H9 (cell line): Measurements from ENCODE around the gene AQP10. TPM values are rescaled to one million over a fixed set of nuclear protein-coding genes. Genes with fewer than 3 reads are reported as not detected.

Experiments used
- DNase-seq: peaks from one replicate; pipeline ENCODE4 v3.0.0-alpha.2; 2017
- H2AFZ ChIP-seq: one replicate; pipeline ENCODE4 v1.6.1; 2013; ENCODE audit warnings: mild to moderate bottlenecking, low read length, control low read depth, moderate library complexity
- H2AK5ac ChIP-seq: 2 replicates; pipeline ENCODE4 v1.6.1; 2013; ENCODE audit warnings: low read length, control low read depth, mixed read lengths; ENCODE audit not compliant: insufficient read length
- H2BK120ac ChIP-seq: one replicate; pipeline ENCODE4 v1.6.1; 2013; ENCODE audit warnings: low read depth, mild to moderate bottlenecking, low read length, control low read depth, inconsistent platforms; ENCODE audit not compliant: poor library complexity, severe bottlenecking
- H2BK12ac ChIP-seq: 2 replicates; pipeline ENCODE4 v1.6.1; 2013; ENCODE audit warnings: low read length, control low read depth, mixed read lengths, low read depth; ENCODE audit not compliant: insufficient read length
- H2BK15ac ChIP-seq: 2 replicates; pipeline ENCODE4 v1.6.1; 2013; ENCODE audit warnings: low read depth, low read length, control low read depth
- H2BK20ac ChIP-seq: one replicate; pipeline ENCODE4 v1.6.1; 2013; ENCODE audit warnings: low read depth, mild to moderate bottlenecking, low read length, control low read depth, inconsistent platforms; ENCODE audit not compliant: poor library complexity, severe bottlenecking
- H2BK5ac ChIP-seq: 2 replicates; pipeline ENCODE4 v1.6.1; 2013; ENCODE audit warnings: low read length, control low read depth, mixed read lengths; ENCODE audit not compliant: insufficient read length
- H3K14ac ChIP-seq: 2 replicates; pipeline ENCODE4 v1.6.1; 2013; ENCODE audit warnings: low read length, control low read depth; ENCODE audit not compliant: insufficient read depth
- H3K18ac ChIP-seq: 2 replicates; pipeline ENCODE4 v1.6.1; 2013; ENCODE audit warnings: low read depth, mild to moderate bottlenecking, mixed read lengths, low read length, control low read depth; ENCODE audit not compliant: insufficient read length
- H3K23ac ChIP-seq: 2 replicates; pipeline ENCODE4 v1.6.1; 2013; ENCODE audit warnings: low read length, control low read depth, mixed read lengths, low read depth; ENCODE audit not compliant: insufficient read length
- H3K23me2 ChIP-seq: 2 replicates; pipeline ENCODE4 v1.6.1; 2013; ENCODE audit warnings: low read depth, mild to moderate bottlenecking, mixed read lengths, low read length, control low read depth; ENCODE audit not compliant: insufficient read length, poor library complexity, severe bottlenecking
- H3K27ac ChIP-seq: 2 replicates; pipeline ENCODE4 v1.5.1; 2013; ENCODE audit warnings: low read length, control low read depth, mixed read lengths, low read depth; ENCODE audit not compliant: insufficient read length
- H3K27me3 ChIP-seq: 2 replicates; pipeline ENCODE4 v1.6.1; 2013; ENCODE audit warnings: low read length, control low read depth, inconsistent platforms; ENCODE audit not compliant: insufficient read depth
- H3K4ac ChIP-seq: 2 replicates; pipeline ENCODE4 v1.6.1; 2013; ENCODE audit warnings: low read depth, mild to moderate bottlenecking, control low read depth, inconsistent platforms, low read length, moderate library complexity
- H3K4me1 ChIP-seq: 2 replicates; pipeline ENCODE4 v1.6.1; 2013; ENCODE audit warnings: low read length, control low read depth, inconsistent platforms; ENCODE audit not compliant: insufficient read depth
- H3K4me2 ChIP-seq: 2 replicates; pipeline ENCODE4 v1.6.1; 2013; ENCODE audit warnings: low read length, control low read depth, mixed read lengths; ENCODE audit not compliant: insufficient read length, insufficient read depth
- H3K56ac ChIP-seq: 2 replicates; pipeline ENCODE4 v1.6.1; 2013; ENCODE audit warnings: low read depth, mild to moderate bottlenecking, mixed read lengths, low read length, control low read depth; ENCODE audit not compliant: insufficient read length
- H3K79me1 ChIP-seq: 2 replicates; pipeline ENCODE4 v1.6.1; 2013; ENCODE audit warnings: low read depth, mild to moderate bottlenecking, moderate library complexity, low read length, control low read depth, inconsistent platforms; ENCODE audit not compliant: insufficient read depth, poor library complexity, severe bottlenecking
- H3K79me2 ChIP-seq: 2 replicates; pipeline ENCODE4 v1.6.1; 2013; ENCODE audit warnings: low read length, control low read depth, inconsistent platforms; ENCODE audit not compliant: insufficient read depth
- H3K9ac ChIP-seq: 2 replicates; pipeline ENCODE4 v1.6.1; 2013; ENCODE audit warnings: low read length, control low read depth, mixed read lengths; ENCODE audit not compliant: insufficient read length; ENCODE audit errors: extremely low read depth
- H3K9me3 ChIP-seq: one replicate; pipeline ENCODE4 v1.6.1; 2013; ENCODE audit warnings: low read depth, low read length, inconsistent platforms; ENCODE audit not compliant: control insufficient read depth
- H3T11ph ChIP-seq: one replicate; pipeline ENCODE4 v1.6.1; 2013; ENCODE audit warnings: mild to moderate bottlenecking, low read length, control low read depth, inconsistent platforms
- H4K20me1 ChIP-seq: one replicate; pipeline ENCODE4 v1.6.1; 2013; ENCODE audit not compliant: control insufficient read depth, insufficient read length, insufficient read depth
- H4K5ac ChIP-seq: 2 replicates; pipeline ENCODE4 v1.6.1; 2013; ENCODE audit warnings: low read depth, mild to moderate bottlenecking, mixed read lengths, low read length, control low read depth; ENCODE audit not compliant: insufficient read length
- H4K8ac ChIP-seq: replicated peaks from 2 replicates; pipeline ENCODE4 v1.6.1; 2013; ENCODE audit warnings: low read length, control low read depth, mixed read lengths, low read depth; ENCODE audit not compliant: insufficient read length
- H4K91ac ChIP-seq: 2 replicates; pipeline ENCODE4 v1.6.1; 2013; ENCODE audit warnings: low read depth, mild to moderate bottlenecking, moderate library complexity, mixed read lengths, low read length, control low read depth; ENCODE audit not compliant: insufficient read length
- H3K27ac Mint-ChIP-seq, 3 experiments: 2 replicates in 2 of 3; 3 replicates in 1 of 3; pipeline ENCODE4 v1.8.0; 2020 to 2021; ENCODE audit warnings: mixed read lengths in 3 of 3, mild to moderate bottlenecking in 1 of 3, moderate library complexity in 1 of 3
- H3K27me3 Mint-ChIP-seq: 2 replicates; pipeline ENCODE4 v1.8.0; 2021; ENCODE audit warnings: low read depth, mild to moderate bottlenecking, moderate library complexity, mixed read lengths
- H3K36me3 Mint-ChIP-seq, 3 experiments: 2 replicates in 2 of 3; 3 replicates in 1 of 3; pipeline ENCODE4 v1.8.0; 2020 to 2021; ENCODE audit warnings: low read depth in 3 of 3, mixed read lengths in 3 of 3; ENCODE audit not compliant: insufficient read depth in 1 of 3
- H3K4me1 Mint-ChIP-seq, 2 experiments: 2 replicates each; pipeline ENCODE4 v1.8.0; 2020; ENCODE audit warnings: mixed read lengths in 2 of 2
- H3K4me3 Mint-ChIP-seq, 2 experiments: 2 replicates in 1 of 2; 3 replicates in 1 of 2; pipeline ENCODE4 v1.8.0; 2020 to 2021; ENCODE audit warnings: mild to moderate bottlenecking in 2 of 2, mixed read lengths in 2 of 2, moderate library complexity in 1 of 2
- H3K9me3 Mint-ChIP-seq, 2 experiments: 2 replicates in 1 of 2; 3 replicates in 1 of 2; pipeline ENCODE4 v1.8.0; 2020; ENCODE audit warnings: mild to moderate bottlenecking in 2 of 2, mixed read lengths in 2 of 2, moderate library complexity in 1 of 2
- CTCF ChIP-seq: fragments of 200-600 bp; sonication (generic); conservative IDR thresholded peaks from 3 replicates; pipeline ENCODE4 v1.8.0; 2021; ENCODE audit warnings: antibody characterized with exemption, mild to moderate bottlenecking
- WGBS: extraction: QIAGEN DNeasy Blood & Tissue Kit; methylation state at CpG from one replicate; pipeline ENCODE4 v1.1.7; 2013; ENCODE audit warnings: missing lambda C conversion rate, low lambda C conversion rate, mixed read lengths; ENCODE audit not compliant: insufficient read length; ENCODE audit errors: extremely low coverage; 5-methylcytosine and 5-hydroxymethylcytosine counted together
- total RNA-seq: library from RNA; stranded (reverse); gene quantifications from 2 replicates; pipeline ENCODE4 v1.2.1, GENCODE V29; 2021

AQP10 gene
- total RNA-seq, 1 experiment from 2014 or later, result not detected

- H3K9me3 ChIP-seq, result no peaks in the 10 kb centered on the region
- DNase-seq, result no peak
- Mint-ChIP-seq H3K9me3 (no peaks in the 10 kb centered on the region), H3K4me1 (peaks cover 31 to 39% of the 10 kb centered on the region in 2 experiments), H3K36me3 (peaks cover 20 to 48% (median 40%) of the 10 kb centered on the region in 3 experiments), H3K27ac (peak overlapping the region in 1 of 3 experiments; percentile 63; a peak in 1 of 7 replicates), H3K4me3 (peak overlapping the region; percentile 71 to 81; a peak in 4 of 5 replicates), H3K27me3 (no peaks in the 10 kb centered on the region; the same call in none of the 2 replicates)
- H3K79me2 ChIP-seq, result peaks cover 2% of the 10 kb centered on the region; the same call in 1 of the 2 replicates
- H3K4me2 ChIP-seq, result no peak overlapping the region
- H2AFZ ChIP-seq, result no peak overlapping the region
- H2AK5ac ChIP-seq, result no peak overlapping the region
- no peak overlapping the region for H3K23ac ChIP-seq
- H3K27me3 ChIP-seq, result no peaks in the 10 kb centered on the region
- no peak overlapping the region for H2BK12ac ChIP-seq
- no peak overlapping the region for H2BK5ac ChIP-seq
- H4K5ac ChIP-seq, result no peak overlapping the region
- H3K18ac ChIP-seq, result no peak overlapping the region
- peaks cover 12% of the 10 kb centered on the region; the same call in 1 of the 2 replicates for H3K4me1 ChIP-seq
- WGBS, result no CpG with 5 or more reads among the region's 7 CpGs
- H3K79me1 ChIP-seq, result no peaks in the 10 kb centered on the region
- H3T11ph ChIP-seq, result no peak overlapping the region
- no peak overlapping the region for H3K56ac ChIP-seq
- no peak overlapping the region for H3K9ac ChIP-seq
- H4K8ac ChIP-seq, result no peak overlapping the region
- no peak overlapping the region for H3K4ac ChIP-seq
- no peak overlapping the region for H3K27ac ChIP-seq
- H2BK15ac ChIP-seq, result no peak overlapping the region
- no peak overlapping the region for H4K91ac ChIP-seq
- no peak for TF ChIP-seq CTCF
- H2BK120ac ChIP-seq, result no peak overlapping the region
- H4K20me1 ChIP-seq, result no peaks in the 10 kb centered on the region
- H3K14ac ChIP-seq, result no peak overlapping the region
- H3K23me2 ChIP-seq, result peaks cover 16% of the 10 kb centered on the region
- no peak overlapping the region for H2BK20ac ChIP-seq
Measured at GRCh38 chr1:154329551-154330131, 8.7 kb downstream of the AQP10 start.
